GM12878 (cell line): ENCODE results near the gene CTDP1. TPM values are rescaled to one million over a fixed set of nuclear protein-coding genes. Genes with fewer than 3 reads are reported as not detected.

Experiments used
- ATAC-seq: fragments of 200-7000 bp; cut with Tn5 transposase; 3 replicates; pipeline ENCODE4 v1.9.1; 2020; ENCODE audit warnings: mild to moderate bottlenecking, moderate library complexity
- BruUV-seq: library from RNA; stranded (reverse); fragments of 400-500 nt; replicated peaks from 2 replicates; lab custom pipeline; 2021; lab: Mats Ljungman, UMichigan
- CTCF ChIA-PET: fragments of 300-600 bp; sonication (Branson Sonifier 250); formaldehyde crosslinking; extraction: SDS; loops from one replicate; lab custom pipeline; 2021; ENCODE audit warnings: inconsistent platforms; lab: Yijun Ruan, JAX
- POLR2A ChIA-PET: fragments of 350-600 bp; formaldehyde crosslinking; extraction: SDS; loops from one replicate; lab custom pipeline; 2021; ENCODE audit warnings: inconsistent platforms; lab: Charles Lee
- RAD21 ChIA-PET: fragments of 300-600 bp; sonication (Branson Sonifier 250); formaldehyde crosslinking; loops from one replicate; lab custom pipeline; 2023; ENCODE audit warnings: antibody characterized with exemption; ENCODE audit not compliant: unreplicated experiment; lab: Charles Lee
- SMC1A ChIA-PET: fragments of 300-600 bp; sonication (Branson Sonifier 250); formaldehyde crosslinking; loops from one replicate; lab custom pipeline; 2023; ENCODE audit not compliant: unreplicated experiment, uncharacterized antibody; lab: Charles Lee
- DNase-seq: peaks from one replicate; pipeline ENCODE4 v3.0.0-alpha.2; 2011; ENCODE audit warnings: low read depth, low spot score
- FAIRE-seq: peaks from 3 replicates; lab custom pipeline; 2011; peaks lifted over from hg19 to GRCh38; lab: Jason Lieb, UNC
- H2AFZ ChIP-seq: 2 replicates; pipeline ENCODE4 v1.6.0; 2011; ENCODE audit warnings: low read depth, low read length, control low read depth; ENCODE audit not compliant: control insufficient read depth
- H3K27ac ChIP-seq: 2 replicates; pipeline ENCODE4 v1.5.1; 2011; ENCODE audit warnings: control low read depth; ENCODE audit not compliant: control insufficient read depth, insufficient read depth
- H3K27me3 ChIP-seq, 2 experiments: replicated peaks in 1 of 2; 2 replicates each; pipeline versions ENCODE4 v1.6.0 to v1.6.1; 2011; ENCODE audit warnings: low read length in 1 of 2; ENCODE audit not compliant: control insufficient read depth in 2 of 2, insufficient read depth in 2 of 2
- H3K36me3 ChIP-seq, 2 experiments: 2 replicates each; pipeline ENCODE4 v1.5.1; 2011; ENCODE audit warnings: low read length in 1 of 2; ENCODE audit not compliant: control insufficient read depth in 2 of 2, insufficient read depth in 2 of 2
- H3K4me1 ChIP-seq: 2 replicates; pipeline ENCODE4 v1.6.1; 2011; ENCODE audit warnings: mild to moderate bottlenecking, low read length, moderate library complexity, mixed read lengths; ENCODE audit not compliant: control insufficient read depth, insufficient read depth
- H3K4me2 ChIP-seq: 2 replicates; pipeline ENCODE4 v1.6.0; 2011; ENCODE audit warnings: control low read depth; ENCODE audit not compliant: control insufficient read depth, insufficient read depth
- H3K4me3 ChIP-seq: fragments of 200-600 bp; sonication (generic); 2 replicates; pipeline ENCODE4 v1.5.1; 2016
- H3K79me2 ChIP-seq: 2 replicates; pipeline ENCODE4 v1.6.0; 2011; ENCODE audit warnings: low read length; ENCODE audit not compliant: control insufficient read depth, insufficient read depth
- H3K9ac ChIP-seq: 2 replicates; pipeline ENCODE4 v1.8.0; 2011; ENCODE audit warnings: low read length, control low read depth, mixed read lengths; ENCODE audit not compliant: control insufficient read depth, insufficient read depth
- H3K9me3 ChIP-seq: replicated peaks from 3 replicates; pipeline ENCODE4 v1.5.1; 2011; ENCODE audit warnings: mild to moderate bottlenecking, low read length; ENCODE audit not compliant: control insufficient read depth, insufficient read depth
- H4K20me1 ChIP-seq: 2 replicates; pipeline ENCODE4 v1.6.0; 2011; ENCODE audit not compliant: control insufficient read depth, insufficient read depth
- BMI1 ChIP-seq: fragments of 450-650 bp; IDR thresholded peaks from 2 replicates; pipeline ENCODE4 v1.6.1; 2016; ENCODE audit warnings: mild to moderate bottlenecking, moderate library complexity, borderline replicate concordance
- CHD1 ChIP-seq: IDR thresholded peaks from 2 replicates; pipeline ENCODE4 v1.6.1; 2012; ENCODE audit warnings: low read depth, low read length, improper control_type of control experiment
- DPF2 ChIP-seq: fragments of 450-650 bp; IDR thresholded peaks from 2 replicates; pipeline ENCODE4 v1.6.1; 2017; ENCODE audit warnings: mild to moderate bottlenecking
- GABPA ChIP-seq: IDR thresholded peaks from 2 replicates; pipeline ENCODE4 v1.6.1; 2014; ENCODE audit warnings: antibody characterized with exemption, low read depth, mild to moderate bottlenecking, inconsistent platforms
- MEF2B ChIP-seq: fragments of 450-650 bp; IDR thresholded peaks from 2 replicates; pipeline ENCODE4 v1.6.1; 2018; ENCODE audit warnings: mild to moderate bottlenecking, moderate library complexity; ENCODE audit not compliant: partially characterized antibody, poor library complexity, severe bottlenecking
- PAX8 ChIP-seq: fragments of 450-650 bp; IDR thresholded peaks from 2 replicates; pipeline ENCODE4 v1.6.1; 2017; ENCODE audit warnings: mild to moderate bottlenecking, moderate library complexity
- SMARCA5 ChIP-seq: fragments of 450-650 bp; IDR thresholded peaks from 2 replicates; pipeline ENCODE4 v1.6.1; 2017; ENCODE audit warnings: mild to moderate bottlenecking
- SREBF1 ChIP-seq: IDR thresholded peaks from 2 replicates; pipeline ENCODE4 v1.6.1; 2012; ENCODE audit warnings: mild to moderate bottlenecking, low read length
- ZNF217 ChIP-seq: fragments of 450-650 bp; IDR thresholded peaks from 2 replicates; pipeline ENCODE4 v1.6.1; 2017; ENCODE audit warnings: antibody characterized with exemption, mild to moderate bottlenecking
- WGBS: methylation state at CpG from one replicate; pipeline ENCODE4 v1.1.6; 2016; ENCODE audit warnings: low lambda C conversion rate; ENCODE audit not compliant: insufficient replicate concordance, insufficient coverage; ENCODE audit errors: missing lambda C conversion rate; 5-methylcytosine and 5-hydroxymethylcytosine counted together
- in situ Hi-C: fragments of 300-500 bp; cut with MboI; formaldehyde crosslinking; loops from 9 replicates; pipeline ENCODE4 v1.14.3; 2018; ENCODE audit warnings: mixed read lengths
- intact Hi-C: fragments of 100-400 bp; cut with micrococcal nuclease; formaldehyde crosslinking; loops from one replicate; pipeline ENCODE4 v1.14.2; 2022; ENCODE audit not compliant: unreplicated experiment
- polyA plus RNA-seq, 11 experiments: library from polyadenylated mRNA; depleted of rRNA in 4 of 11; unstranded in 6 of 11; stranded (reverse) in 5 of 11; fragments of >200 nt; fragmentation: Nextera tagmentation in 4 of 11; fragmentation: Illumina TruSeq in 1 of 11; extraction: Ambion mirVana in 4 of 11; extraction: Trizol in 1 of 11; gene quantifications; 1 replicate in 1 of 11; 2 replicates in 10 of 11; pipeline versions ENCODE4 v1.2.1 to v1.2.3, GENCODE V29; 2011 to 2016; ENCODE audit warnings: inconsistent platforms in 2 of 11, missing spikeins in 2 of 11, low read depth in 1 of 11
- total RNA-seq, 4 experiments: library from RNA; depleted of rRNA in 3 of 4; stranded (reverse); fragments of >200 nt in 3 of 4; fragmentation: Illumina TruSeq in 1 of 4; extraction: Trizol in 1 of 4; gene quantifications; 2 replicates each; pipeline versions ENCODE4 v1.2.1 to v1.2.3, GENCODE V29; 2013 to 2021
- TF ChIP-seq, protein P1 (sequence below): fragments of 450-650 bp; formaldehyde crosslinking; IDR thresholded peaks from 2 replicates; pipeline ENCODE4 v1.4.0; 2020; ENCODE audit warnings: mild to moderate bottlenecking, moderate library complexity
- TF ChIP-seq, protein P2 (sequence below): IDR thresholded peaks from 2 replicates; pipeline ENCODE4 v1.6.1; 2011; ENCODE audit warnings: mild to moderate bottlenecking, low read depth, low read length, moderate library complexity; ENCODE audit not compliant: insufficient replicate concordance
- TF ChIP-seq, protein P3 (sequence below): fragments of 450-650 bp; conservative IDR thresholded peaks from 2 replicates; pipeline ENCODE4 v1.6.1; 2017; ENCODE audit warnings: mild to moderate bottlenecking, moderate library complexity
- TF ChIP-seq, protein P4 (sequence below): fragments of 150-350 bp; IDR thresholded peaks from 2 replicates; pipeline ENCODE4 v1.6.1; 2016; ENCODE audit warnings: low read depth, low read length

Gene CTDP1
- total and polyA plus RNA-seq, 10 of the 15 experiments (the other 5 are each of a cell fraction or from before 2014, with no cell fraction given), result 0.32 to 31.3 (median 8.8) TPM

DNA sequence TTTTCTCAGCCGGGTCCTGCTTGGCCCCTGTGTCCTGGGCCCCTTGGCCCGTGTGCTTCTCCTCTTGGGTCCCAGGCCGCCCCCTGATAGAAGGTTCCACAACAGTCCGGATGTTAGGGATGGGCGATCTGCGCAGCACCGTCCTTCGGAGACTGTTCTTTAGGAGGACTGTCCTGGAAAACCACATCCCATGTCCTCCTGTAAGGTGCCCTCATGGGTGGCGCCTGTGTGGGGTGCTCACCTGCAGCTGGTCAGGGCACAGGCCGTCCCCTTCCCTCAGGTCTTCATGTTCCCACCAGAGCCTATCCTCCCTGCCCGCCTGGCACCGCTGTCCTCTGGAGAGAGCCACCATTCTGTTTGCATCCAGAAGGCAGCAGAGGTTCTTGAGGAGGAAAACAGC is 50.0 kb downstream of the CTDP1 start:
- no peak overlapping the region for H2AFZ ChIP-seq
- in situ Hi-C loops (no loop called here), intact Hi-C loops (no loop called here)
- peaks cover 25% of the 10 kb centered on the region for H3K9me3 ChIP-seq
- H3K4me1 ChIP-seq, result no peaks in the 10 kb centered on the region
- CTCF ChIA-PET, result no interaction called here
- H3K36me3 ChIP-seq, result peaks cover 25 to 39% of the 10 kb centered on the region in 2 experiments
- 98% methylated on average over 12 of the region's 12 CpGs for WGBS
- FAIRE-seq (no peak), DNase-seq (no peak), ATAC-seq (no peak)
- no TSS peak for BruUV-seq
- SMC1A ChIA-PET, result no interaction called here
- H3K9ac ChIP-seq, result no peak overlapping the region
- RAD21 ChIA-PET, result no interaction called here
- no peaks in the 10 kb centered on the region for H3K27me3 ChIP-seq
- no peaks in the 10 kb centered on the region for H4K20me1 ChIP-seq
- H3K27ac ChIP-seq, result no peak overlapping the region
- no peak overlapping the region for H3K4me2 ChIP-seq
- H3K79me2 ChIP-seq, result no peaks in the 10 kb centered on the region
- no peak overlapping the region for H3K4me3 ChIP-seq
- POLR2A ChIA-PET, result no interaction called here
- TF ChIP-seq, protein P1, sequence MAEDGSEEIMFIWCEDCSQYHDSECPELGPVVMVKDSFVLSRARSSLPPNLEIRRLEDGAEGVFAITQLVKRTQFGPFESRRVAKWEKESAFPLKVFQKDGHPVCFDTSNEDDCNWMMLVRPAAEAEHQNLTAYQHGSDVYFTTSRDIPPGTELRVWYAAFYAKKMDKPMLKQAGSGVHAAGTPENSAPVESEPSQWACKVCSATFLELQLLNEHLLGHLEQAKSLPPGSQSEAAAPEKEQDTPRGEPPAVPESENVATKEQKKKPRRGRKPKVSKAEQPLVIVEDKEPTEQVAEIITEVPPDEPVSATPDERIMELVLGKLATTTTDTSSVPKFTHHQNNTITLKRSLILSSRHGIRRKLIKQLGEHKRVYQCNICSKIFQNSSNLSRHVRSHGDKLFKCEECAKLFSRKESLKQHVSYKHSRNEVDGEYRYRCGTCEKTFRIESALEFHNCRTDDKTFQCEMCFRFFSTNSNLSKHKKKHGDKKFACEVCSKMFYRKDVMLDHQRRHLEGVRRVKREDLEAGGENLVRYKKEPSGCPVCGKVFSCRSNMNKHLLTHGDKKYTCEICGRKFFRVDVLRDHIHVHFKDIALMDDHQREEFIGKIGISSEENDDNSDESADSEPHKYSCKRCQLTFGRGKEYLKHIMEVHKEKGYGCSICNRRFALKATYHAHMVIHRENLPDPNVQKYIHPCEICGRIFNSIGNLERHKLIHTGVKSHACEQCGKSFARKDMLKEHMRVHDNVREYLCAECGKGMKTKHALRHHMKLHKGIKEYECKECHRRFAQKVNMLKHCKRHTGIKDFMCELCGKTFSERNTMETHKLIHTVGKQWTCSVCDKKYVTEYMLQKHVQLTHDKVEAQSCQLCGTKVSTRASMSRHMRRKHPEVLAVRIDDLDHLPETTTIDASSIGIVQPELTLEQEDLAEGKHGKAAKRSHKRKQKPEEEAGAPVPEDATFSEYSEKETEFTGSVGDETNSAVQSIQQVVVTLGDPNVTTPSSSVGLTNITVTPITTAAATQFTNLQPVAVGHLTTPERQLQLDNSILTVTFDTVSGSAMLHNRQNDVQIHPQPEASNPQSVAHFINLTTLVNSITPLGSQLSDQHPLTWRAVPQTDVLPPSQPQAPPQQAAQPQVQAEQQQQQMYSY (CRISPR knock-in tag), result no peak
- TF ChIP-seq PAX8 (no peak), SREBF1 (no peak), BMI1 (no peak), MEF2B (no peak), ZNF217 (no peak), GABPA (no peak), CHD1 (no peak), SMARCA5 (no peak), DPF2 (no peak)
- TF ChIP-seq, protein P2, sequence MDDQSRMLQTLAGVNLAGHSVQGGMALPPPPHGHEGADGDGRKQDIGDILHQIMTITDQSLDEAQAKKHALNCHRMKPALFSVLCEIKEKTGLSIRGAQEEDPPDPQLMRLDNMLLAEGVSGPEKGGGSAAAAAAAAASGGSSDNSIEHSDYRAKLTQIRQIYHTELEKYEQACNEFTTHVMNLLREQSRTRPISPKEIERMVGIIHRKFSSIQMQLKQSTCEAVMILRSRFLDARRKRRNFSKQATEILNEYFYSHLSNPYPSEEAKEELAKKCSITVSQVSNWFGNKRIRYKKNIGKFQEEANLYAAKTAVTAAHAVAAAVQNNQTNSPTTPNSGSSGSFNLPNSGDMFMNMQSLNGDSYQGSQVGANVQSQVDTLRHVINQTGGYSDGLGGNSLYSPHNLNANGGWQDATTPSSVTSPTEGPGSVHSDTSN, result no peak
- TF ChIP-seq, protein P3, sequence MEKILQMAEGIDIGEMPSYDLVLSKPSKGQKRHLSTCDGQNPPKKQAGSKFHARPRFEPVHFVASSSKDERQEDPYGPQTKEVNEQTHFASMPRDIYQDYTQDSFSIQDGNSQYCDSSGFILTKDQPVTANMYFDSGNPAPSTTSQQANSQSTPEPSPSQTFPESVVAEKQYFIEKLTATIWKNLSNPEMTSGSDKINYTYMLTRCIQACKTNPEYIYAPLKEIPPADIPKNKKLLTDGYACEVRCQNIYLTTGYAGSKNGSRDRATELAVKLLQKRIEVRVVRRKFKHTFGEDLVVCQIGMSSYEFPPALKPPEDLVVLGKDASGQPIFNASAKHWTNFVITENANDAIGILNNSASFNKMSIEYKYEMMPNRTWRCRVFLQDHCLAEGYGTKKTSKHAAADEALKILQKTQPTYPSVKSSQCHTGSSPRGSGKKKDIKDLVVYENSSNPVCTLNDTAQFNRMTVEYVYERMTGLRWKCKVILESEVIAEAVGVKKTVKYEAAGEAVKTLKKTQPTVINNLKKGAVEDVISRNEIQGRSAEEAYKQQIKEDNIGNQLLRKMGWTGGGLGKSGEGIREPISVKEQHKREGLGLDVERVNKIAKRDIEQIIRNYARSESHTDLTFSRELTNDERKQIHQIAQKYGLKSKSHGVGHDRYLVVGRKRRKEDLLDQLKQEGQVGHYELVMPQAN, result no peak
- TF ChIP-seq, protein P4, sequence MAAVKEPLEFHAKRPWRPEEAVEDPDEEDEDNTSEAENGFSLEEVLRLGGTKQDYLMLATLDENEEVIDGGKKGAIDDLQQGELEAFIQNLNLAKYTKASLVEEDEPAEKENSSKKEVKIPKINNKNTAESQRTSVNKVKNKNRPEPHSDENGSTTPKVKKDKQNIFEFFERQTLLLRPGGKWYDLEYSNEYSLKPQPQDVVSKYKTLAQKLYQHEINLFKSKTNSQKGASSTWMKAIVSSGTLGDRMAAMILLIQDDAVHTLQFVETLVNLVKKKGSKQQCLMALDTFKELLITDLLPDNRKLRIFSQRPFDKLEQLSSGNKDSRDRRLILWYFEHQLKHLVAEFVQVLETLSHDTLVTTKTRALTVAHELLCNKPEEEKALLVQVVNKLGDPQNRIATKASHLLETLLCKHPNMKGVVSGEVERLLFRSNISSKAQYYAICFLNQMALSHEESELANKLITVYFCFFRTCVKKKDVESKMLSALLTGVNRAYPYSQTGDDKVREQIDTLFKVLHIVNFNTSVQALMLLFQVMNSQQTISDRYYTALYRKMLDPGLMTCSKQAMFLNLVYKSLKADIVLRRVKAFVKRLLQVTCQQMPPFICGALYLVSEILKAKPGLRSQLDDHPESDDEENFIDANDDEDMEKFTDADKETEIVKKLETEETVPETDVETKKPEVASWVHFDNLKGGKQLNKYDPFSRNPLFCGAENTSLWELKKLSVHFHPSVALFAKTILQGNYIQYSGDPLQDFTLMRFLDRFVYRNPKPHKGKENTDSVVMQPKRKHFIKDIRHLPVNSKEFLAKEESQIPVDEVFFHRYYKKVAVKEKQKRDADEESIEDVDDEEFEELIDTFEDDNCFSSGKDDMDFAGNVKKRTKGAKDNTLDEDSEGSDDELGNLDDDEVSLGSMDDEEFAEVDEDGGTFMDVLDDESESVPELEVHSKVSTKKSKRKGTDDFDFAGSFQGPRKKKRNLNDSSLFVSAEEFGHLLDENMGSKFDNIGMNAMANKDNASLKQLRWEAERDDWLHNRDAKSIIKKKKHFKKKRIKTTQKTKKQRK, result no peak
